Stimulated activated naive CD4-positive, alpha-beta T cell treated with Interleukin-2 at 50 U/mL for 16 hours (primary cell): ENCODE measurements around the gene ZNF235.
"Not testable (repeated sequence)": the region's sequence is repeated elsewhere in the genome, so short reads cannot be mapped to it uniquely, and the experiment has no call there.

Experiments used
- DNase-seq: peaks from one replicate; lab custom pipeline; 2025; lab: John Stamatoyannopoulos, UW

The ZNF235 gene

GRCh38 chr19:44304659-44305193, at the start of gene ZNF235:
Gene ZNF235, minus strand, starts transcription at chr19:44305025. Its CDS starts 1,621 bp downstream, at chr19:44303404.
- peak; percentile 71 for DNase-seq

- no peak for DNase-seq
Measured at GRCh38 chr19:44346556-44346955, 41.7 kb upstream of the ZNF235 start.

- DNase-seq: no peak
Measured at GRCh38 chr19:44345959-44346358, 41.1 kb upstream of the ZNF235 start.

- no peak for DNase-seq
Measured at GRCh38 chr19:44344255-44344654, 39.4 kb upstream of the ZNF235 start.

- no peak for DNase-seq
Measured at GRCh38 chr19:44341794-44342193, 37.0 kb upstream of the ZNF235 start.

- DNase-seq: not testable (repeated sequence)
Measured at GRCh38 chr19:44334639-44335038, 29.8 kb upstream of the ZNF235 start.

GRCh38 chr19:44332145-44332544, 27.3 kb upstream of the ZNF235 start:
- DNase-seq: no peak

- no peak for DNase-seq
Measured at GRCh38 chr19:44315883-44316282, 11.1 kb upstream of the ZNF235 start.

- DNase-seq: no peak
Measured at GRCh38 chr19:44313231-44313630, 8.4 kb upstream of the ZNF235 start.

- no peak for DNase-seq
Measured at GRCh38 chr19:44308011-44308410, 3.2 kb upstream of the ZNF235 start.

GRCh38 chr19:44306283-44306682, 1.5 kb upstream of the ZNF235 start:
- no peak for DNase-seq

GRCh38 chr19:44305457-44305856, 632 bp upstream of the ZNF235 start:
- no peak for DNase-seq

- DNase-seq: no peak
Measured at GRCh38 chr19:44303976-44304568, 753 bp downstream of the ZNF235 start.

- DNase-seq: no peak
Measured at GRCh38 chr19:44303320-44303719, 1.5 kb downstream of the ZNF235 start.

- DNase-seq: no peak
Measured at GRCh38 chr19:44284968-44285367, 19.9 kb downstream of the ZNF235 start.

GRCh38 chr19:44282846-44283245, 22.0 kb downstream of the ZNF235 start:
- no peak for DNase-seq

- no peak for DNase-seq
Measured at GRCh38 chr19:44280916-44281315, 23.9 kb downstream of the ZNF235 start.

GRCh38 chr19:44278181-44278690, 26.6 kb downstream of the ZNF235 start:
- no peak for DNase-seq

GRCh38 chr19:44277331-44277730, 27.5 kb downstream of the ZNF235 start:
- no peak for DNase-seq

GRCh38 chr19:44260695-44261446, 44.0 kb downstream of the ZNF235 start:
- DNase-seq: no peak

GRCh38 chr19:44260343-44260681, 44.5 kb downstream of the ZNF235 start:
- DNase-seq: no peak

- DNase-seq: no peak
Measured at GRCh38 chr19:44258835-44259413, 45.9 kb downstream of the ZNF235 start.

GRCh38 chr19:44258136-44258535, 46.7 kb downstream of the ZNF235 start:
- no peak for DNase-seq
